HG02870 (cell line): ENCODE data around the gene ALDOA.
"Not testable (repeated sequence)": the region's sequence is repeated elsewhere in the genome, so short reads cannot be mapped to it uniquely, and the experiment has no call there.

Source experiments
- ATAC-seq: cut with Tn5 transposase; IDR thresholded peaks from one replicate; pipeline ENCODE4 v1.9.1; 2021; ENCODE audit warnings: mild to moderate bottlenecking, moderate library complexity; ENCODE audit not compliant: unreplicated experiment

ALDOA gene

GRCh38 chr16:30040690-30041089 lies 24.9 kb upstream of the ALDOA start:
- ATAC-seq, result not testable (repeated sequence)

GRCh38 chr16:30041841-30042240 lies 23.7 kb upstream of the ALDOA start:
- ATAC-seq, result no peak

GRCh38 chr16:30046178-30046577 lies 19.4 kb upstream of the ALDOA start:
- no peak for ATAC-seq

- no peak for ATAC-seq
These were observed 19.0 kb upstream of the ALDOA start for GRCh38 chr16:30046588-30046987.

- ATAC-seq, result no peak
These were observed 15.7 kb upstream of the ALDOA start for GRCh38 chr16:30049871-30050270.

GRCh38 chr16:30051518-30051917 lies 14.0 kb upstream of the ALDOA start:
- no peak for ATAC-seq

GRCh38 chr16:30052671-30053372 lies 12.7 kb upstream of the ALDOA start:
- peak; percentile 76 for ATAC-seq

GRCh38 chr16:30053376-30054015 lies 12.1 kb upstream of the ALDOA start:
- no peak for ATAC-seq

- ATAC-seq, result no peak
These were observed 11.1 kb upstream of the ALDOA start for GRCh38 chr16:30054451-30054850.

GRCh38 chr16:30054959-30055553 lies 10.5 kb upstream of the ALDOA start:
- ATAC-seq, result no peak

GRCh38 chr16:30060346-30060745 lies 5.2 kb upstream of the ALDOA start:
- no peak for ATAC-seq

GRCh38 chr16:30060836-30061554 lies 4.6 kb upstream of the ALDOA start:
- ATAC-seq, result no peak

GRCh38 chr16:30063278-30063892 lies 2.2 kb upstream of the ALDOA start:
- no peak for ATAC-seq

GRCh38 chr16:30063893-30064728 lies 1.4 kb upstream of the ALDOA start:
- ATAC-seq, result no peak

GRCh38 chr16:30064729-30065101 lies 845 bp upstream of the ALDOA start:
- no peak for ATAC-seq

- ATAC-seq, result no peak
These were observed 592 bp downstream of the ALDOA start for GRCh38 chr16:30065943-30066760.

GRCh38 chr16:30066761-30067583 lies 1.4 kb downstream of the ALDOA start:
- ATAC-seq, result no peak

- no peak for ATAC-seq
These were observed 2.0 kb downstream of the ALDOA start for GRCh38 chr16:30067584-30067916.

- ATAC-seq, result no peak
These were observed 2.8 kb downstream of the ALDOA start for GRCh38 chr16:30068333-30068732.
